HTERT RPE-1 (cell line): Measurements from ENCODE around the gene HERC2.
"Not testable (repeated sequence)": the region's sequence is repeated elsewhere in the genome, so short reads cannot be mapped to it uniquely, and the experiment has no call there.

Source experiments
- in situ Hi-C: fragments of 300-500 bp; cut with MboI; formaldehyde crosslinking; loops from 4 replicates; pipeline ENCODE4 v1.14.3; 2020; ENCODE audit warnings: low sequenced_read_pairs

HERC2 gene, protein sequence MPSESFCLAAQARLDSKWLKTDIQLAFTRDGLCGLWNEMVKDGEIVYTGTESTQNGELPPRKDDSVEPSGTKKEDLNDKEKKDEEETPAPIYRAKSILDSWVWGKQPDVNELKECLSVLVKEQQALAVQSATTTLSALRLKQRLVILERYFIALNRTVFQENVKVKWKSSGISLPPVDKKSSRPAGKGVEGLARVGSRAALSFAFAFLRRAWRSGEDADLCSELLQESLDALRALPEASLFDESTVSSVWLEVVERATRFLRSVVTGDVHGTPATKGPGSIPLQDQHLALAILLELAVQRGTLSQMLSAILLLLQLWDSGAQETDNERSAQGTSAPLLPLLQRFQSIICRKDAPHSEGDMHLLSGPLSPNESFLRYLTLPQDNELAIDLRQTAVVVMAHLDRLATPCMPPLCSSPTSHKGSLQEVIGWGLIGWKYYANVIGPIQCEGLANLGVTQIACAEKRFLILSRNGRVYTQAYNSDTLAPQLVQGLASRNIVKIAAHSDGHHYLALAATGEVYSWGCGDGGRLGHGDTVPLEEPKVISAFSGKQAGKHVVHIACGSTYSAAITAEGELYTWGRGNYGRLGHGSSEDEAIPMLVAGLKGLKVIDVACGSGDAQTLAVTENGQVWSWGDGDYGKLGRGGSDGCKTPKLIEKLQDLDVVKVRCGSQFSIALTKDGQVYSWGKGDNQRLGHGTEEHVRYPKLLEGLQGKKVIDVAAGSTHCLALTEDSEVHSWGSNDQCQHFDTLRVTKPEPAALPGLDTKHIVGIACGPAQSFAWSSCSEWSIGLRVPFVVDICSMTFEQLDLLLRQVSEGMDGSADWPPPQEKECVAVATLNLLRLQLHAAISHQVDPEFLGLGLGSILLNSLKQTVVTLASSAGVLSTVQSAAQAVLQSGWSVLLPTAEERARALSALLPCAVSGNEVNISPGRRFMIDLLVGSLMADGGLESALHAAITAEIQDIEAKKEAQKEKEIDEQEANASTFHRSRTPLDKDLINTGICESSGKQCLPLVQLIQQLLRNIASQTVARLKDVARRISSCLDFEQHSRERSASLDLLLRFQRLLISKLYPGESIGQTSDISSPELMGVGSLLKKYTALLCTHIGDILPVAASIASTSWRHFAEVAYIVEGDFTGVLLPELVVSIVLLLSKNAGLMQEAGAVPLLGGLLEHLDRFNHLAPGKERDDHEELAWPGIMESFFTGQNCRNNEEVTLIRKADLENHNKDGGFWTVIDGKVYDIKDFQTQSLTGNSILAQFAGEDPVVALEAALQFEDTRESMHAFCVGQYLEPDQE (N-terminal part only)

GRCh38 chr15:28322129-28322588 is at the start of gene HERC2:
HERC2 (minus strand) TSS chr15:28322179; CDS start chr15:28321433, 746 bp downstream.
- in situ Hi-C loops: not testable (repeated sequence)

GRCh38 chr15:28365502-28365901 is 43.5 kb upstream of the HERC2 start:
- in situ Hi-C loops: not testable (repeated sequence)

DNA sequence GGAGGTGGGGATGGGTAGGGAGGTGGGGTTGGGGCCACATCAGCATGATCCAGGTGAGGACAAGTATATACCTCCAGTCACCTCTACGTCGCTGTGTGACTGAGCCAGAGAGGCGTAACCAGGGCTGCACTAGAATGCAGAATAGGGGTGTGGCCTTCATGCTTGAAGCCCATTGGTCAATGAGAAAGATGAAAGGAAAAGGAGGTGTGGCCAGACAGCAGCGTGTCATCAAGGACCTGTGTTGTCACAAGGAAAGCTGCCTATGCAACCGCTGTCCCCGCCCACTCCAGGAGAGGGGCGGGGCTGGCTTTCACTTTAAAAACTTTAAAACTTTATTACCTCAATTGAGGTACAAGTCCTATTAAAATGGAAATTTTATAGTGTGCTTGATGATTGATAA is 36.0 kb upstream of the HERC2 start, which contains the start of gene GOLGA6L24:
Gene GOLGA6L24, minus strand, starts transcription at position 101 of the 400 bp plus-strand sequence. Its CDS starts 61 bp downstream, at position 40.
- in situ Hi-C loops: not testable (repeated sequence)

DNA sequence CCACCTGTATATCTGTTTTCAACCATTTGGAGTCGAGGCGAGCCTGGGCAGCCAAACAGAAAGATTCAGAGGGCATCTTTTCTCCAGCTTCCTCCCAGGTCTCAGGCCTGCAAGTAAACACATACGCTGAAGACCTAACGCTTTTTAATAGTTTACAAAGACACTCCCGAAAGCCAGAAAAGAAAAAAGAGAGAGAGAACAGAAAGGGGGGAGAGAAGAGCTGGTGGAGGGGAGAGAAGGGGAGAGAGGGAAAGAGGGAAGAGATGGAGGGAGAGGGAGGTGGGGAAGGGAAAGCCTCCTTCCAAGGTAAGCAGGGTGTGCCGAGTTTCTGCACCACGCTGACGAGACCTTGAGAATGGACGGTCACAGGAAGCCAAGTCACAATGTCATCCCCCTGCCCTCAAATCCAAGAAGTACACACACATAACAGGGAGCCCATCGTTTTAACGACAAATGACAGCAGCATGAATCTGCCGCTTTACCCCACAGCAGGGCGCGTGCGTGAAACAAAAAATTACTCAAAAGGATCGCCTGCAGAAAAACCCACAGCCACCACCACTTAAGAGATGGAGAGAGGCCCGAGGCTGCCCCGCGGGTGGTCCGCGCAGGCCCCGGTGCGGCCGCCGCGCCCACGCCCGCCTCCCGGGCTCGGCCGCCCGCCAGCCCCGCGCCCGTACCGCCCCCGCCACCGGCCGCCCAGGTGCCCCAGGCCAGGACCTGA is 461 bp downstream of the HERC2 start:
- in situ Hi-C loops: not testable (repeated sequence)

GRCh38 chr15:28319725-28320124 is 2.3 kb downstream of the HERC2 start:
- in situ Hi-C loops: not testable (repeated sequence)

- in situ Hi-C loops: not testable (repeated sequence)
These were observed 3.2 kb downstream of the HERC2 start for GRCh38 chr15:28318828-28319227.

GRCh38 chr15:28318122-28318521 is 3.9 kb downstream of the HERC2 start:
- in situ Hi-C loops: not testable (repeated sequence)

DNA sequence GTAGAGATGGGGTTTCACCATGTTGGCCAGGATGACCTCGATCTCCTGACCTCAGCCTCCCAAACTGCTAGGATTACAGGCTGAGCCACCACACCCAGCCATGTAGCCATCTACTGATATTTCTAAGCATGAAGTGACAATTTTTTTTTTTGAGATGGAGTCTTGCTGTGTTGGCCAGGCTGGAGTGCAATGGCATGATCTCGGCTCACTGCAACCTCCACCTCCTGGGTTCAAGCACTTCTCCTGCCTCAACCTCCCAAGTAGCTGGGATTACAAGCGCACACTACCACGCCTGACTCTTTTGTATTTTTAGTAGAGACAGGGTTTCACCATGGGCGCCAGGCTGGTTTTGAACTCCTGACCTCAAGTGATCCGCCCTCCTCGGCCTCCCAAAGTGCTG is 5.0 kb downstream of the HERC2 start:
- in situ Hi-C loops: not testable (repeated sequence)

DNA sequence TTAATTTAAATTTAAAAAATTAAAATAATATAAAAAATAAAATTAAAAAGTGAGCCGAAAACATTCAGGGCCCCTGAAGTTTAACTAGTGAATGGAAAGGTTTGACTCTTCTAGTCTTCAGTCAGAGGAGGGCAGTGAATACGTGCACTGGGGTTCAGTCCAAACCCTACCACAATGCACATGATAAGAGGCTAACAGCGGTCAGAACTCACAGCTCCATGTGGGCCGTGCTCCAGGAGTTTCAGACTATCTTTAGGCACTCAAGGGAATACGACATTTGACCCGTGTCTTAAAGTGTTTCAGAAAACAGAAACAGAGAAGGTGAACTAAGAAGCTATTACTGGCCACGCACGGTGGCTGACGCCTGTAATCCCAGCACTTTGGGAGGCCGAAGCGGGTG is 11.5 kb downstream of the HERC2 start:
- in situ Hi-C loops: not testable (repeated sequence)

- in situ Hi-C loops: not testable (repeated sequence)
These were observed 13.3 kb downstream of the HERC2 start for GRCh38 chr15:28308718-28309117.

DNA sequence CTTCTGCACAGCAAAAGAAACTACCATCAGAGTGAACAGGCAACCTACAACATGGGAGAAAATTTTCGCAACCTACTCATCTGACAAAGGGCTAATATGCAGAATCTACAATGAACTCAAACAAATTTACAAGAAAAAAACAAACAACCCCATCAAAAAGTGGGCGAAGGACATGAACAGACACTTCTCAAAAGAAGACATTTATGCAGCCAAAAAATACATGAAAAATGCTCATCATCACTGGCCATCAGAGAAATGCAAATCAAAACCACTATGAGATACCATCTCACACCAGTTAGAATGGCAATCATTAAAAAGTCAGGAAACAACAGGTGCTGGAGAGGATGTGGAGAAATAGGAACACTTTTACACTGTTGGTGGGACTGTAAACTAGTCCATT is 16.3 kb downstream of the HERC2 start:
- in situ Hi-C loops: not testable (repeated sequence)

DNA sequence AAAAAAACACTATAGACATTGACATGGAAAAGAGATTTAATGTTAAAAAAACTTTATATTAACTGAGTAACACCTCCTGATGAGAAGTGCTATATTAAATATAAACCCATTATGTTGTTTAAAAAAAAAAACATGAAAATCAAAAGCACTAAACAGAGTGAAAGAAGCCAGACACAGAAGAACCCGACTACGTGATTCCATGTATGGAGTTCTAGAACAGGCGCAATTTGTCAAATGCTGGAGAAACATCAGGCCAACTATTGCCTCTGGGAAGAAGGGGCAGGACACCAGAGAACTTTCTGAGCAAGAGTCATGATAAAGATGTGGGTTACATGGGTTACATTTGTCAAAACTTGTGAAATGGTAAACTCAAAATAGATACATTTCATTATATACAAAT is 24.5 kb downstream of the HERC2 start:
- in situ Hi-C loops: not testable (repeated sequence)

- in situ Hi-C loops: not testable (repeated sequence)
These were observed 25.2 kb downstream of the HERC2 start for GRCh38 chr15:28296814-28297213.

DNA sequence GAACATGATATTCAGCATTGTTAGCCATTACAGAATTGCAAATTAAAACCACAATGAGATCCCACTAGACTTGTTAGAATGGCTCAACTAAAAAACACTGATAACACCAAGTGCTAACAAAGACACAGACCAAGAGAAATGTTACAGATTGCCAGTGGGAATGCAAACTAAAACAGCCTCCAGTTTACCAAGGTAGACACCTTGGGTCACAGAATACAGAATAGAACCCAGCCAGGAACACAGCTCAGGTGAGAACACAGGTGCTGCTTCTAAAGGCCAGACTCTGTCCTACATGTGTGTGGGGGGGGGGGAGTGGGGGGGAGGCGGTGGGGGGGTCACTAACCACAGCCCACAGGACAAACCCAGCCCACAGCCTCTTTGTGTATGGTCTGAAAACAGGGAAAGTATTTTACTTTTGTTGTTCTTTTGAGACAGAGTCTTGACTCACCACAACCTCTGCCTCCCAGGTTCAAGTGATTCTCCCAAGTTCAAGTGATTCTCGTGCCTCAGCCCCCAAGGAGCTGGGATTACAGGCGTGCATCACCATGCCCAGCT is 26.9 kb downstream of the HERC2 start:
- in situ Hi-C loops: not testable (repeated sequence)

DNA sequence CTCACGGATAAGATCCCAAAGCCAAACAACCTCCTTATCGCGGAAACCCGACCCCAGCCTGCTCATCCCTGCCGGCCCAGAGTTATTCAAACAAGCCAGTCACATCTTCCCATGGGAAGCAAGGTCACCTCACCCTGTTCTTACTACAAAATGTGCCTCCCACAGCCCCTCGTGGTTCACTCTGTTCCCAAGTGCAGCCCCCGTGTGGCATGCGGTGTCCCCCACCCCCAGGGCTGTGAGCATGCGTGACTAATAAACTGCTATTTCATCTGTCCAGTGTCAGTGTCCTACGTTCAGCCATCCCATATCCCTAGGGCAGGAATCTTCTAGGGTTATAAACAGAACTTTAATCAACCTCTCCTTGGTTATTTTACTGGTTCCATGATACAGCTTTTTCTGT is 27.4 kb downstream of the HERC2 start:
- in situ Hi-C loops: not testable (repeated sequence)

- in situ Hi-C loops: no loop called here
These were observed 32.1 kb downstream of the HERC2 start for GRCh38 chr15:28289694-28290463.

GRCh38 chr15:28288830-28289693 is 32.9 kb downstream of the HERC2 start:
- in situ Hi-C loops: not testable (repeated sequence)

DNA sequence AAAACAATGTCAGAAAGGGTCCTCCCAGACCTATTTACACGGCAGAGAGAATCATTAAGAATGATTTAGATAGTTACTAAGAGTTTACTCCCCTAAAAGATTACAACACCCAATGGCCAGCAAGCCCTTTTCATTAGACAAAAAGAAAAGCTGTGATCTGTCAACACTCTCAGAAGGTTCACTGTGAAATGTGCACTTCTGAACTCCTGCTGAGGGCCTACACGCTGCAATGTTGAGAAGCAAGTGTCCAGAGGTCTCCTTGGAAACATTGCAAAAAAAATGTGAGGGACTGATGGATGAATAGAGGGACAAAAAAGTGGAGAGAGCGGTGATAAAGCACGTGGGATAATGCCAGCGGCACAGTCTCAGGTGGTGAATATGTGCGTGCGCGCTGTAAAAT is 35.3 kb downstream of the HERC2 start:
- in situ Hi-C loops: not testable (repeated sequence)
